ENCODE measurements around the gene TF. TPM values are rescaled to one million over a fixed set of nuclear protein-coding genes. Genes with fewer than 3 reads are reported as not detected.

TF gene
- total and polyA plus RNA-seq, 5 experiments from 2014 or later = 0.34 to 0.78 (median 0.63) TPM; not detected in 2

- H3K4me1 Mint-ChIP-seq = peaks cover 0 to 8% (median under 1%) of the 10 kb centered on the region in 4 donors
- H3K9me3 Mint-ChIP-seq = no peaks in the 10 kb centered on the region
- H3K27ac Mint-ChIP-seq = no peak overlapping the region
- H3K27me3 Mint-ChIP-seq = peaks cover 0 to 3% (median 0%) of the 10 kb centered on the region in 5 donors
- POLR2A ChIA-PET = no interaction called here
- DNase-seq (no peak), ATAC-seq (no peak)
- no peak overlapping the region for H3K4me3 Mint-ChIP-seq
- H3K36me3 Mint-ChIP-seq = peaks cover 0 to 27% (median 5%) of the 10 kb centered on the region in 3 donors
Observed at GRCh38 chr3:133828576-133829309, 82.5 kb downstream of the TF start.

GRCh38 chr3:133829310-133829707 is 83.1 kb downstream of the TF start:
- no peak for ATAC-seq
- no peaks in the 10 kb centered on the region for H3K9me3 Mint-ChIP-seq
- DNase-seq = no peak
- peaks cover 0 to 22% (median 0%) of the 10 kb centered on the region in 3 donors for H3K36me3 Mint-ChIP-seq
- peaks cover 0 to 8% (median under 1%) of the 10 kb centered on the region in 4 donors for H3K4me1 Mint-ChIP-seq
- no peak overlapping the region for H3K4me3 Mint-ChIP-seq
- POLR2A ChIA-PET = no interaction called here
- peaks cover 0 to 3% (median 0%) of the 10 kb centered on the region in 5 donors for H3K27me3 Mint-ChIP-seq
- no peak overlapping the region for H3K27ac Mint-ChIP-seq

GRCh38 chr3:133830071-133830470 is 83.9 kb downstream of the TF start:
- no peaks in the 10 kb centered on the region for H3K9me3 Mint-ChIP-seq
- POLR2A ChIA-PET = no interaction called here
- H3K27me3 Mint-ChIP-seq = peaks cover 0 to 4% (median 0%) of the 10 kb centered on the region in 5 donors
- H3K36me3 Mint-ChIP-seq = peaks cover 0 to 17% (median 0%) of the 10 kb centered on the region in 3 donors
- DNase-seq (no peak), ATAC-seq (no peak)
- no peak overlapping the region for H3K4me3 Mint-ChIP-seq
- peak overlapping the region in 1 of 10 donors; percentile 60 for H3K27ac Mint-ChIP-seq
- peaks cover 0 to 8% (median under 1%) of the 10 kb centered on the region in 4 donors for H3K4me1 Mint-ChIP-seq

- H3K9me3 Mint-ChIP-seq = no peaks in the 10 kb centered on the region
- no peak overlapping the region for H3K4me3 Mint-ChIP-seq
- peaks cover 0 to 6% (median 0%) of the 10 kb centered on the region in 5 donors for H3K27me3 Mint-ChIP-seq
- peaks cover 0 to under 1% (median 0%) of the 10 kb centered on the region in 3 donors for H3K36me3 Mint-ChIP-seq
- DNase-seq (peak in 1 of 10 donors; percentile 7), ATAC-seq (no peak)
- H3K4me1 Mint-ChIP-seq = peaks cover 0 to 6% (median under 1%) of the 10 kb centered on the region in 4 donors
- H3K27ac Mint-ChIP-seq = peak overlapping the region in 1 of 10 donors; percentile 38
- POLR2A ChIA-PET = no interaction called here
Observed at GRCh38 chr3:133831966-133832801, 86.0 kb downstream of the TF start.

GRCh38 chr3:133832802-133833144 is 86.6 kb downstream of the TF start:
- Mint-ChIP-seq H3K4me1 (peaks cover 0 to 6% (median under 1%) of the 10 kb centered on the region in 4 donors), H3K4me3 (no peak overlapping the region), H3K27me3 (peaks cover 0 to 6% (median 0%) of the 10 kb centered on the region in 5 donors), H3K36me3 (no peaks in the 10 kb centered on the region), H3K9me3 (no peaks in the 10 kb centered on the region), H3K27ac (no peak overlapping the region)
- POLR2A ChIA-PET = no interaction called here
- DNase-seq (no peak), ATAC-seq (no peak)

- peak in 1 of 10 donors; percentile 13 for DNase-seq
- peaks cover 0 to 6% (median 0%) of the 10 kb centered on the region in 5 donors for H3K27me3 Mint-ChIP-seq
- H3K9me3 Mint-ChIP-seq = no peaks in the 10 kb centered on the region
- POLR2A ChIA-PET = no interaction called here
- ATAC-seq = no peak
- H3K27ac Mint-ChIP-seq = no peak overlapping the region
- no peak overlapping the region for H3K4me3 Mint-ChIP-seq
- H3K36me3 Mint-ChIP-seq = no peaks in the 10 kb centered on the region
- H3K4me1 Mint-ChIP-seq = peaks cover 0 to 4% (median 0%) of the 10 kb centered on the region in 4 donors
Observed at GRCh38 chr3:133833267-133833666, 87.1 kb downstream of the TF start.

GRCh38 chr3:133833880-133834620 is 87.9 kb downstream of the TF start:
- no peak overlapping the region for H3K4me3 Mint-ChIP-seq
- no peak overlapping the region for H3K27ac Mint-ChIP-seq
- no peaks in the 10 kb centered on the region for H3K9me3 Mint-ChIP-seq
- ATAC-seq (no peak), DNase-seq (no peak)
- peaks cover 0 to 4% (median 0%) of the 10 kb centered on the region in 4 donors for H3K4me1 Mint-ChIP-seq
- POLR2A ChIA-PET = no interaction called here
- H3K27me3 Mint-ChIP-seq = peaks cover 0 to 6% (median 0%) of the 10 kb centered on the region in 5 donors
- H3K36me3 Mint-ChIP-seq = no peaks in the 10 kb centered on the region

- no peaks in the 10 kb centered on the region for H3K36me3 Mint-ChIP-seq
- no peaks in the 10 kb centered on the region for H3K9me3 Mint-ChIP-seq
- H3K4me3 Mint-ChIP-seq = no peak overlapping the region
- ATAC-seq (no peak), DNase-seq (peak in 1 of 10 donors; percentile 8)
- POLR2A ChIA-PET = no interaction called here
- peaks cover 0 to 4% (median 0%) of the 10 kb centered on the region in 4 donors for H3K4me1 Mint-ChIP-seq
- H3K27ac Mint-ChIP-seq = no peak overlapping the region
- H3K27me3 Mint-ChIP-seq = peaks cover 0 to 11% (median 0%) of the 10 kb centered on the region in 5 donors
Observed at GRCh38 chr3:133834621-133835417, 88.6 kb downstream of the TF start.

GRCh38 chr3:133835418-133835743 is 89.2 kb downstream of the TF start:
- H3K27me3 Mint-ChIP-seq = peaks cover 0 to 13% (median 0%) of the 10 kb centered on the region in 5 donors
- H3K9me3 Mint-ChIP-seq = no peaks in the 10 kb centered on the region
- POLR2A ChIA-PET = no interaction called here
- H3K36me3 Mint-ChIP-seq = no peaks in the 10 kb centered on the region
- no peak overlapping the region for H3K27ac Mint-ChIP-seq
- DNase-seq (no peak), ATAC-seq (no peak)
- no peak overlapping the region for H3K4me3 Mint-ChIP-seq
- H3K4me1 Mint-ChIP-seq = peaks cover 0 to 1% (median 0%) of the 10 kb centered on the region in 4 donors

GRCh38 chr3:133835961-133836360 is 89.8 kb downstream of the TF start:
- H3K27ac Mint-ChIP-seq = no peak overlapping the region
- H3K27me3 Mint-ChIP-seq = peaks cover 0 to 13% (median 0%) of the 10 kb centered on the region in 5 donors
- ATAC-seq (no peak), DNase-seq (peak in 1 of 10 donors; percentile 5)
- no peak overlapping the region for H3K4me3 Mint-ChIP-seq
- POLR2A ChIA-PET = interaction anchor here (0.6 kb wide), 1 partner anchor 383 kb away, joined by 3 read pairs; no protein-coding TSS in a partner anchor
- no peaks in the 10 kb centered on the region for H3K9me3 Mint-ChIP-seq
- no peaks in the 10 kb centered on the region for H3K4me1 Mint-ChIP-seq
- H3K36me3 Mint-ChIP-seq = no peaks in the 10 kb centered on the region

- H3K9me3 Mint-ChIP-seq = no peaks in the 10 kb centered on the region
- H3K4me1 Mint-ChIP-seq = no peaks in the 10 kb centered on the region
- DNase-seq (peak in 1 of 10 donors; percentile 10), ATAC-seq (no peak)
- POLR2A ChIA-PET = interaction anchor here (0.6 kb wide), 1 partner anchor 384 kb away, joined by 3 read pairs; no protein-coding TSS in a partner anchor
- H3K27ac Mint-ChIP-seq = no peak overlapping the region
- H3K27me3 Mint-ChIP-seq = peaks cover 0 to 13% (median 0%) of the 10 kb centered on the region in 5 donors
- no peak overlapping the region for H3K4me3 Mint-ChIP-seq
- no peaks in the 10 kb centered on the region for H3K36me3 Mint-ChIP-seq
Observed at GRCh38 chr3:133836497-133837158, 90.4 kb downstream of the TF start.
